ENCODE data around the gene KPNA6. TPM values are rescaled to one million over a fixed set of nuclear protein-coding genes. Genes with fewer than 3 reads are reported as not detected.

The KPNA6 gene
- polyA plus RNA-seq, 1 of the 3 experiments (the other 2 are of a cell fraction): 13.1 TPM

GRCh38 chr1:32115496-32115895, 7.6 kb downstream of the KPNA6 start:
- 98% methylated on average over 5 of the region's 5 CpGs for WGBS (ENCODE audit: low lambda C conversion rate)
- Histone ChIP-seq H3F3A (replicated peaks; ENCODE audit: insufficient read depth) (peaks cover 12% of the 10 kb centered on the region), H4K20me1 (ENCODE audit: insufficient read depth) (peaks cover 69% of the 10 kb centered on the region), H2AFZ (ENCODE audit: low read depth) (no peak overlapping the region), H3K4me1 (ENCODE audit: control insufficient read depth in 1 of 2, insufficient read depth in 2 of 2, low read depth in 1 of 2, low read length in 1 of 2) (peaks cover 0 to 13% of the 10 kb centered on the region in 2 experiments; a peak in 2 of 4 replicates), H3K9me2 (no peaks in the 10 kb centered on the region), H3K79me2 (ENCODE audit: insufficient read depth) (peaks cover 99% of the 10 kb centered on the region), H3K9ac (no peak overlapping the region), H3K4me2 (peak overlapping the region; percentile 64; the same call in 1 of the 2 replicates), H3K27me3 (ENCODE audit: insufficient read depth) (no peaks in the 10 kb centered on the region), H3K36me3 (replicated peaks in 1 of 2; ENCODE audit: control insufficient read depth in 1 of 2, insufficient read depth in 2 of 2, low read length in 1 of 2) (peaks cover 0 to 4% of the 10 kb centered on the region in 2 experiments), H3K4me3 (ENCODE audit: low read depth in 2 of 2, low read length in 1 of 2) (no peak overlapping the region), H3K27ac (ENCODE audit: low read depth in 2 of 2, low read length in 1 of 2) (peak overlapping the region in 1 of 2 experiments; percentile 70; a peak in 1 of 4 replicates), H3K9me3 (no peaks in the 10 kb centered on the region)
- CTCF ChIA-PET: no interaction called here
- POLR2A ChIA-PET: no interaction called here
- no peak for TF ChIP-seq MAX (IDR thresholded peaks at IDR 0.05; ENCODE audit: low read depth)
- no peak for TF ChIP-seq GATA2 (CRISPR knock-in tag; IDR thresholded peaks at IDR 0.05)
- TF ChIP-seq NFIC (IDR thresholded peaks at IDR 0.05; ENCODE audit: borderline replicate concordance): no peak
- no peak for TF ChIP-seq RFX5 (IDR thresholded peaks at IDR 0.05; ENCODE audit: low read length)
- no peak for TF ChIP-seq RAD21 (IDR thresholded peaks at IDR 0.05; ENCODE audit: low read length)
- no peak for TF ChIP-seq SIN3A (IDR thresholded peaks at IDR 0.05; ENCODE audit: borderline replicate concordance, low read depth, low read length)
- no peak for TF ChIP-seq FOSL2 (IDR thresholded peaks at IDR 0.05; ENCODE audit: borderline replicate concordance, low read depth)
- TF ChIP-seq NRF1 (IDR thresholded peaks at IDR 0.05; ENCODE audit: low read depth, low read length): no peak
- TF ChIP-seq RCOR1 (IDR thresholded peaks at IDR 0.05; ENCODE audit: low read length): no peak
- no peak for TF ChIP-seq GABPA (IDR thresholded peaks at IDR 0.05; ENCODE audit: low read depth)
- no peak for TF ChIP-seq MEF2A (IDR thresholded peaks at IDR 0.05; ENCODE audit: borderline replicate concordance, low read depth)
- TF ChIP-seq ELF1 (IDR thresholded peaks at IDR 0.05): no peak
- no peak for TF ChIP-seq IRF3 (IDR thresholded peaks at IDR 0.05; ENCODE audit: low read depth, low read length)
- no peak for DNase-seq

GRCh38 chr1:32116531-32116930, 8.7 kb downstream of the KPNA6 start:
- Histone ChIP-seq H3F3A (replicated peaks; ENCODE audit: insufficient read depth) (peaks cover 12% of the 10 kb centered on the region), H4K20me1 (ENCODE audit: insufficient read depth) (peaks cover 73% of the 10 kb centered on the region), H3K4me1 (ENCODE audit: control insufficient read depth in 1 of 2, insufficient read depth in 2 of 2, low read depth in 1 of 2, low read length in 1 of 2) (peaks cover 0 to 19% of the 10 kb centered on the region in 2 experiments; a peak in 2 of 4 replicates), H3K27me3 (ENCODE audit: insufficient read depth) (no peaks in the 10 kb centered on the region), H3K79me2 (ENCODE audit: insufficient read depth) (peaks cover 99% of the 10 kb centered on the region), H3K36me3 (replicated peaks in 1 of 2; ENCODE audit: control insufficient read depth in 1 of 2, insufficient read depth in 2 of 2, low read length in 1 of 2) (peaks cover 0 to 4% of the 10 kb centered on the region in 2 experiments), H2AFZ (ENCODE audit: low read depth) (no peak overlapping the region), H3K9me2 (no peaks in the 10 kb centered on the region), H3K27ac (ENCODE audit: low read depth in 2 of 2, low read length in 1 of 2) (peak overlapping the region in 1 of 2 experiments; percentile 70; a peak in 2 of 4 replicates), H3K4me3 (ENCODE audit: low read depth in 2 of 2, low read length in 1 of 2) (no peak overlapping the region), H3K9ac (no peak overlapping the region), H3K4me2 (peak overlapping the region; percentile 64; the same call in 1 of the 2 replicates), H3K9me3 (no peaks in the 10 kb centered on the region)
- no peak for DNase-seq
- TF ChIP-seq USF1 (IDR thresholded peaks at IDR 0.05; ENCODE audit: borderline replicate concordance, low read depth) (no peak), FOXM1 (IDR thresholded peaks at IDR 0.05; ENCODE audit: low read depth) (no peak), FOSL2 (IDR thresholded peaks at IDR 0.05; ENCODE audit: borderline replicate concordance, low read depth) (no peak), TCF12 (IDR thresholded peaks at IDR 0.05) (no peak), FOXJ3 (CRISPR knock-in tag; IDR thresholded peaks at IDR 0.05) (no peak), MEF2A (IDR thresholded peaks at IDR 0.05; ENCODE audit: borderline replicate concordance, low read depth) (no peak), MXI1 (IDR thresholded peaks at IDR 0.05; ENCODE audit: low read depth, low read length) (no peak), TEAD4 (IDR thresholded peaks at IDR 0.05; ENCODE audit: borderline replicate concordance, insufficient read depth) (no peak), RFX5 (IDR thresholded peaks at IDR 0.05; ENCODE audit: low read length) (no peak), GATA2 (CRISPR knock-in tag; IDR thresholded peaks at IDR 0.05) (no peak), ELF1 (IDR thresholded peaks at IDR 0.05) (no peak)
- POLR2A ChIA-PET: no interaction called here
- 98% methylated on average over 4 of the region's 4 CpGs for WGBS (ENCODE audit: low lambda C conversion rate)
- CTCF ChIA-PET: no interaction called here
